ENCODE data around the gene CCDC188.
A peak's percentile ranks its signal among the peaks of the same experiment; 100 is the strongest.

Gene CCDC188

DNA sequence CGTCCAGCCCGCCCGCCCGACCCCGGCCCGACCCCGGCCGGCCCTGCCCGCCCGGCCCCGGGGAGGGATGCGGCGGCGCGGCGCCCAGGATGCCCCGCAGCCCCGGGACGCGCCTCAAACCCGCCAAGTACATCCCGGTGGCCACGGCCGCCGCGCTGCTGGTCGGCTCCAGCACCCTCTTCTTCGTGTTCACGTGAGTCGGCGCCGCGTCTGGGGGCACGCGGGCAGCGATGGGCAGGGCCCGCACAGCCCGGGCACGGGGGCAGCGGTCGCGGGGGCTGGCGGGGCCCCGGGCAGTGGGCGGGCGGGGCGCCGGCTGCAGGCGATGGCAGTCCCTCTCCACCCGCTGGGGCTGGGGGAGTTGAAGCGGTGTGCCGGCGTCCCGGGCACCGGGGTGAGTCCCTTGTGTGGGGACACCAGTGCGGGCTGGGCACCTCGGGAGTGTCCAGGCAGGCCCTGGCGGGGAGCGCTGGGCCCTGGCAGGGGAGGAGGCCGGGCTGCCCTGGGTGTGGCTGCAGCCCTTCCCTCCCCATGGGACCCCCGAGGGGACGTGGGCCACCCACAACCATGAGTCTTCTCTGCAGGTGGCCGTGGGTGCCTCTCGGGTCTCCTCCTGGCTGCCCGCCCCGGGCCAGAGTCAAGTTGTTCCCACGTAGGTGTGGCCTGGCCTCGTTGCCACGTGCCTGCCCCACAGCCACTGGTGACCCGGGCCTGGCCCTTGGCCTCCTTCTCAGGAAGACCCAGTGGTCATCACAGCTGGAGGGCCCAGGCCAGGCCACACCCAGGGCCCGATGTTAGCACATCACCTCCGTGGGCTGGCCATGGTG, 18.8 kb downstream of the CCDC188 start:
- DNase-seq: peak; percentile 21

DNA sequence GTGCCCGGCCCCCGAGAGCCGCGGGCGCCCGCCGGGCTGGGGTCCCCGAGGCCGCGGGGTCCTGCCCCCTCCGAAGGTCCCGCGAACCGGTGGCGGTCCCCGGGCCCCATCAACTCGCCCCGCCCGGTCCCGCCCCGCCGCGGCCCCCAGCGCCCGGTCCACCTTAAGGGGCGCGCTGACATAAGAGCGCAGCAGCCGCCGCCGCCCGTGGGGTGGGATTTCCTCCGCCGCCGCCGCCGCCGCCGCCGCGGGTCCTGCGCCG, 19.3 kb downstream of the CCDC188 start, which contains the start of gene ZDHHC8:
Gene ZDHHC8 (plus strand): TSS at position 208 of the 262 bp plus-strand sequence. CDS start 144 bp downstream, outside the sequence.
- no peak for DNase-seq

DNA sequence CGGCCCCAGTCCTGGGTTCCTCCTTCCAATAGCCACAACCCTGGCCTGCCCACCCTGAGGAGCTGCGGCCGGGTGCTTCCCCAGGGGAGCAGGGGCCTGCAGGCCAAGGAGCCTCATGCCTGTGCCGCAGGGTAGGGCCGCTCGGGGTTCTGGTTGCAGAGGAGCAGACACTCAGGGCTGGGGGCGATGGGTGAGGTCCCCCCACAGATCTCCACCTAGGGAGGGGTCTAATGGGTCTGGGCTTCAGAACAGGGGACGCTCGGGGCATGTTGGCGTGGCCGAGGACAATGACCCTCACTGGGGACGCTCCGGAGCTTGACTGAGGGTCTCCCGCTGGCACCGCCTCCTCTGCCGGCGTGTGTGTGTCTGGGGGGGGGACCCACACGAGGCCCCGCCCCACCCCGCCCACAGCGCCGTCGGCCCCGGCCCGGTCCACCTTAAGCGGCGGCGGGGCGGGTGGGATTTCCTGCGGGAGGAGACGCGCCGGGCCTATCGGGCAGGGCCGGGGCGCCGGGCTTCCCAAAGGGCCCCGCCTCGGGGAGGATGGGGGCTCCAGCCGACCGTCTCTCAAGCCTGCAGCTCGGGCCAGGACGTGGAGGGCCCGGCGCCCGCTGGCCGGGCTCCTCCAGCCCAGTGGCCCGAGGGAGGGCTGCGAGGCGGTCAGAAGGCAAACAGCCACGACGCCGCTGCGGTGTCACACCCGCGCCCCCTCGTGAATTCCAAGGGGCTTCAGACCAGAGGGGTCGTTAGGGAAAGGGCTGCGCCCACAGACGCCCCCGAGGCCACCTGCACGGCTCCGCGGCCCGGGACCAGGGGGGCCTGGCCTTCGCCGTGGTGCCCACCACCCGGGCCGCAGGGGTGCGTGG, 19.9 kb downstream of the CCDC188 start:
- DNase-seq: peak; percentile 43

DNA sequence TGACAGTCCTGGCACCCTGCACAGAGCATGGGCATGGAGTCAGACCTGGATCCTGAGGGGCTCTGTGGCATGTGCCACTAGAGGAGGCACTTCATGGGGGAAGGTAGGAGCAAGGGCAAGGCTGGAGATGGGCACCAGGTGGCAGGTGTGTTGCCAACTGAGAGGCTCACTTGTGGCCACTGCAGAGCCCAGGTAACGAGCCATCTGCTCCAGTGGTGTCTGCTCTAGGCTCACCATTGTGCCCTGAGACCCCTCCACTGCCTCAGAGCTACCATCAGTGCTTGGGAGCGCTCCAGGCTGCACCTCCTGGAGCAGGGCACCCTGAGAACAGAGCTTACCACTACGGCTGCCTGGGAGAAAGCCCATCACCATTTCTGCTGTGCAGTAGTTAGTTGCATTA, 20.5 kb downstream of the CCDC188 start:
- DNase-seq: peak; percentile 46

DNA sequence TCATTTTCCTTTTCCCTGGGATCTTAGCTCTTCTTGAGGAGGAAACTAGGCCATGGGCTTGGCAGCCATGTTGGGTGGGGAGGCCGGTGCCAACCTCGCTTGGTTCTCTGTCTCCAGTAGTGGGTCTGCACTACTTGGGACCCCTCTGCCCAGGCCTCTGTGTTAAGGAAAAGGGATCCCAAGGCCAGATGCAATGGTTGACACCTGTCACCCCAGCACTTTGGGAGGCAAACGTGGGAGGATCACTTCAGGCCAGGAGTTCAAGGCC, 21.2 kb downstream of the CCDC188 start:
- no peak for DNase-seq

DNA sequence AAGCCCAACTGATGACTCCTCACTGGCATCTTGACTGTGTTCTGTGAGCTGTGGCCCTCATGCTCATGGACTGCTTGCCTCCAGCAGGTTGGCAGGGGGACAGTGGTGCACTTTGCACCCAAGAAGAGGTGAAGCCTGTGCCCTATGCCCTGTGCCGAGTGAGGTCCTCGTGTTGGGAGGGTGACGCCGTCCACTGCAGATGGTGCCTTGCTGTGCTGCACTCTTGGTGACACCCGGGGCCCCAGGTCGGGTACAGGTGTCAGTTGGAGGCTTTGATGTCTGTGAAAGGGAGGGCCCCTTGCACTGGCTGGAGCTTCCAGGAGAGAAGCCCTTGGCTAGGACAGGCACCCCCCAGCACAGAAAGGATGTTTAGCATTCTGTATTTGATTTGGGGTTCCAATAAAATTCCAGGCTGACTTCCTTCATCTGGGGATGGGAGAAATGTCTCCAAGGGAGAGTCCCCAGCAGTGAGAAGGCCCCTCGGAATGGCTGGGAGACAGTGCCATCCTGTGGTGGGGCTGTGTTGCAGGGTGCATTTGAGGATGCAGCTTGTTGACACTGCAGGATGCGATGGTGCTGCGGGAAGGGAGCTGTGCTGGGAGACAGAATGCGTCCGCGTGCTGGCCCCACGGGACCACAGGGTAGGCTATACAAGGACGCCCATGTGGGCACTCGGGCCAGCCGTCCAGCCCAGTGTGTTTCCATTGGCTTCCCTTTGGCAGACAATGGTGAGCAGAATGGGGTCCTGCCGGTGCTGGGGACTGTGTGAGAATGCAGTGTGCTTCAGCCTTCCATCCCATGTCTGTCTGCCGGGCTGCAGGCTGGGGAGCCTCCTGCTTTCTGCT, 21.7 kb downstream of the CCDC188 start:
- peak; percentile 60 for DNase-seq

DNA sequence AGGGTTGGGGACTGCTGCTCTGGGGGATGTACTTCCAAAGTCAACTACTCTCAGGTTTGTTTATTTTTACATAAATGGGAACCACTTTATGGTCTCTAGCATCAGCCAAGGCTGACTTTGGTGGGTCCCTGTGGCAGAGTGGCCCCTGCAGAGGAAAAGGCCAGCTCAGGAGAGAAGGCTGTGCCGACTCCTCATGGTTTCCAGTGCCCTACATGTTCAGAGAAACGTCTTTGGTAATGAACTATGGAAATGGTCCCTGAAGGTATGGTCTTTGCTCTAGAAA, 22.3 kb downstream of the CCDC188 start:
- no peak for DNase-seq

DNA sequence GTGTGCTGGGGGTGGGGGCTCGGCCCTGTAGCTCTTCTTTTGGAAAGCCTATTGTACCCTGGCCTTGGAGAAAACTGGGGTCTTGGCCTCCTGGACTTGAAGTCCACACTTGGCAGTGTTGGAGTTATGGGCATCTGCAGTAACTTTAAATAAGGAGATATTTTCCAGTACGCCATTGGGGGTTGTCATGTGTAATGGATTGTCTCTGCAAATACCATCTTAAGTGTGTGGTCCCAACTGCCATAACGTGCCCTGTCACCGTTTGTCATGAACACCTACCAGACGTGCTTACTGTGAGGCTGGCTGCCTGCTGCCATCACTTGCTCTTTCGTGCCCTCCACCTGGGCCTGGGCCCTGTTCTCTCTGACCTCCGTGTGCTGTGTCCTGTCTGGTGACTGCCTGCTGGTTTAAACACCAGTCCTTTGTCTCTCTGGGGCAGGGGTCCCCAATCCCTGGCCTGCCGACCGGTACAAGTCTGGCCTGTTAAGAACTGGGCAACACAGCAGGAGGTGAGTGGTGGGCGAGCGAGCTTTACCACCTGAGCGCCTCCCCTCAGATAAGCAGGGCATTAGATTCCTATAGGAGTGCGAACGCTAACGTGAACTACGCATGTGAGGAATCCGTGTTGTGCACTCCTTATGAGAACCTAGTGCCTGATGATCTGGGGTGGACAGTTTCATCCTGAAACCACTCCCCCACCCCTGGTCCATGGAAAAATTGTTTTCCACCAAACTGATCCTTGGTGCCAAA, 22.8 kb downstream of the CCDC188 start:
- no peak for DNase-seq

DNA sequence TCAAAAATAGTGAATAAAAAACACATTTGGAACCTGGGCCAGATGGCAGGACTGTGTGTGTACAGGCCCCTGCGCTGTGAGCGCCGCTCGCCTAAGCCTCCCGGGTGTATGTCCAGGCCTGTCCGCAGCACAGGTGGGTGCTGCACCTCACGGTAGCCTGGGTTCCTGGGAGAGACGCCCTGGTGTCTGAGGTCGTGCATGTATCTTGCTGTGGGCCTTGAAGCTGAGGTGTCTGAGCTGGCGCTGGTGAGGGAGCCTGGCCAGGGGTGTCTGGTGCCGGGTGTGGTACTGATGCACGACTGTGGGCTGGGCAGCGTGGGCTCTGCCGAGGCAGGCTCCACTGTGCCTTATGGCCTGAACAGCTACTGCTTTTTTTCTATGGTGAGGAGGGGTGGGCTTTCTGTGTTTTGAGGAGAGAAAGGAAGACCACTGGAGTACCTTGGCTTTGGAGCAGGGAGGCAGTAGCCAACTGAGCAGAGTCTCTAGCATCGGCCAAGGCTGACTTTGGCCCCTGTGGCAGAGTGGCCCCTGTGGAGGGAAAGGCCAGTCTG, 23.5 kb downstream of the CCDC188 start:
- DNase-seq: no peak

DNA sequence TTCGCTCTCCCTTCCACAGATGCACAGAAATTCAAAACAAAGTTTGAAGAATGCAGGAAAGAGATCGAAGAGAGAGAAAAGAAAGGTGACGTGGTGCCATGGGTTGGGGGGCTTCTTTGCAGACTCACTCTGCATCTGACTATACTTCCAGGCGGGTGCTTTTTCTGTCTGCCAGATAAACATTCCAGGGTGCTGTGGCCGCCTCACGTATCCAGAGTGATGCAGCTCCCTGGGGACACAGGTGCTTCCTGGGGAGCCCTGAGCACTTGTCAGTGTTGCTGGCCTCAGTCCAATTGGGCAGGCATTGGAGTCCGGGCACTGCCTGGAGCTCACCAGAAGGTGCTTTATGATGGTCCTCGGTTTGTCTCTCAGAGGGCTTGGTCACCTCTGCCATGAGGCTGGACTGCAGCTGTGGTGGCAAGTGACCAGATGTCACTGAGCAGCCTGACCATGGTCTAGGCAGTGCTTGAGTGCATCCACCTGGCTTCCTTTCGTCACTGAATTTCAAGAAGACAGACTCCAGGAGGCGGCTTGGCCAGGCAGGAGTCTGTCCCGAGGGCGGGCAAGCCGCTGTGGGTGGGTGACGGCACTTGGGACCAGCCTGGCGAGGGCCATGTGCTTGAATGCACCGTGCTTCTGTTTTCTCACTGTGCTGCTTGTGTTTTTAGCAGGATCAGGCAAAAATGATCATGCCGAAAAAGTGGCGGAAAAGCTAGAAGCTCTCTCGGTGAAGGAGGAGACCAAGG, 24.4 kb downstream of the CCDC188 start:
- no peak for DNase-seq

DNA sequence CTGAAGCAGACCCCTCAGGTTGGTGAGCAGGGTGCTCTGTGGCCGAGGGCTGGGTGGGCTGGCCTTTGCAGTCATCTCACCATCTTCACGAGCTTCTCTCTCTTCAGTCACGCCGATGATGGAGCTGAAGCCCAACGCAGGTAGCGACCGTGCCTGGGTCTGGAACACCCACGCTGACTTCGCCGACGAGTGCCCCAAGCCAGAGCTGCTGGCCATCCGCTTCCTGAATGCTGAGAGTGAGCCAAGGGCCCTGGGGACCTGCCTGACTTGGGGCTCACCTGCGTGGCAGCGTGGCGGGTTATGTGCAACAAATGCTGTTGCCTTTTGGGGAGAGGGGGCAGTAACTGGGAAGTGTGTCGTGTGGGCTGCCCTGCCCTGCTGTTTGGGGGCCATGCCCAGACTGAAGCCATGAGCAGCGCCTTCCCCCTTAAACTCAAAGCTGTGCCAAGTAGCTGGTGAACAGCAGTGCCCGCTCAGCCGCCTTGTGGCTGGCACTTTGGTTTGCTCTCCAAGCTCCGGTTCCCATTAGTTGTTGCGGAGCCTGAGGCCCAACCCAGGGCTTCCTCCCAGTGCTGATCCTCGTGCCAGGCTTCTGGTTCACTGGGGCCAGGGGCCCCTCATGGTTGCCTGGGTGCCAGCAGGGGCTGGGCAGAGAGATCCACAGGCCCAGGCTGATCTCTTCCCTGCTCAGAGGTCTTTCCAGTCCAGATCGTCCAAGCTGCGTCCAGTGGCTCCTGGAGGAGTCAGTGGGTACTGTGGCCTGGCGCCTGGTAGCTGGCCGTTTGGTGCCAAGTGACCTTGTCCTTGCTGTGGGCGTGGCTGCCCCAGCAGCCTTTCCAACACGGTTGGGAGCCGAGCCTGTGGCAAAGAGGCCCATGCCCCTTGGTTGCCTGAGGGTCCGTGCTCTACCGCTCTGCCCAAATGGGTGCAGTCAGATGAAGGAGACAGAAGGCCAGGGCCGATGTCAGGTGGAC, 25.4 kb downstream of the CCDC188 start:
- DNase-seq: no peak

DNA sequence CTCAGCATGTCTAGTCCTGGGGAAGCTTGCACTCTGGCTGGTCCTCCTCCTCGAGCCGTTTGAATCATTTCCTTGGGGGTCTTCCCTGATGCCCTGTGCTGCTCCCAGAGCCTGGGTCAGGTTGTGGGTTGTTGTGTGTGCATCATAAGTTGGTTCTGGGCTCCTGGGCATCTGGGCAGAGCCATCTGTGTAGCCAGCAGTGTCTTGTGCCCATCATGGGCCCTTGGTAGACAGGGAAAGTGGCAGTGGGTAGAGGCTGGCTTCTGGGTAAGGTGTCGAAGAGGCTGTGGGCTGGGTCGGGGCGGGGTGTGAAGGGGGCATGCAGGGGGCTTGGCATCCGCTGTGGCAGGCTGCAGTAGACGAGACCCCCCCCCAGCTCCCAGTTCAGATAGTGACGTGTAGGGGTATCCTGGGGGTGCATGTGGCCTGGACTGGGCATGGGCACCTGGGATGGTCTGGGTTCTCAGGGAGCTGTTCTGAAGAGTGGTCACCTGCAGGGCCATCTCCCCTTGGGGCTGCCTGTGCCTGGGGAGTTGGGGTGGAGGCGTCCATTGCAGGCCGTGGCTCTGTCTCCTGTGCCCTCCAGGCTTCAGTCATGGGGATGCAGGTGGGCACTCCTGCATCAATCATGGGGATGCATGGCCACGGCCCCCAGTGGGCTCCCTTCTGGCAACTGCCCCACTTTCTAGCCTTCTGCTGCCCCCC, 26.6 kb downstream of the CCDC188 start:
- no peak for DNase-seq

DNA sequence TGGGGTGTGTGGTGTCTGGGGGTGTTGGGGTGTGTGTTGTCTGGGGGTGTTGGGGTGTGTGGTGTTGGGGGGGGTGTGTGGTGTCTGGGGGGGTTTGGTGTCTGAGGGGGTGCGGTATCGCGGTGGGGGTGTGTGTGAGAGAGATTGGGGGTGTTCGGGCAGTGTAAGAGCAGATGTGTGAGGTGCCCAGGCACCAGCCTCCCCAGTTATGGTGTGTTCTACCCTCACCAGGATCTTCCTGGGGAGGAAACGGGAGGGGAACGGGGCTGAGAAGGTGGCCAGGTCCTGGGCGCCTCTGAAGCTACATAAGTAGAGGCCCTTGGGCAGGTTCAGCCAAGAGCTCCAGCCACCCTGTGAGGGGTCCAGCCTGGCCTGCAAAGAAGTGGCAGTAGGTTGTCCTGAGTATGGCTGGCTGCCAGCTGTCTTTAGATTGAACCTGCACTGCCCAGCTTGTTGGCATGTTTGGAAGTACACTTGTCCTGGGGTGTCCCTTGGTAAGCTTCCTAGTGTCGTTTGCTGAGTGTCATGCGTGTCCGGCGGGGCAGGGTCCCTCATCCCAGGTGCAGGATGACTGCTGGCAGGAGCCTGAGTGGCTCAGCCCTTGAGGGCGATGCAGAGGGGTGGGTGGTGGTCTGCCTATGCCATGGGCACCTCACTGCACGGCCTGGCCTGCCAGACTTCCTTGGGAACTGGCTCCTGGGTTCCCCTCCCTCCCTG, 27.3 kb downstream of the CCDC188 start:
- no peak for DNase-seq

DNA sequence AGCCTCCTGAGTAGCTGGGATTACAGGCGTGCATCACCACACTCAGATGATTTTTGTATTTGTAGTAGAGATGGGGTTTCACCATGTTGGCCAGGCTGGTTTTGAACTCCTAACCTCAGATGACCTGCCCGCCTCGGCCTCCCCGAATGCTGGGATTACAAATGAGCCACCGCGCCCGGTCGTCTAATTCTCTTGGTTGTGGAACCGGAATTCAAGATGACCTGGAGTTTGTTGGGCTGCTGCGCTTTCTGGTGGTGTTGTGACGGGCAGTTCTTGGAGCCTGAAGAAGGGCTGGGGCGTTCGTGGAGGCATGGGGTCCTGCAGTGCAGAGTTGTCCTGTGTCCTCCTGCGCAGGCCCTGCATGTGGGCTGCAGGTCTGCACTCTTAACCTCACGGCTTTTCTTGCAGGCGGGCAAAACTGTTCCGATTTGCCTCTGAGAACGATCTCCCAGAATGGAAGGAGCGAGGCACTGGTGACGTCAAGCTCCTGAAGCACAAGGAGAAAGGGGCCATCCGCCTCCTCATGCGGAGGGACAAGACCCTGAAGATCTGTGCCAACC, 28.9 kb downstream of the CCDC188 start:
- no peak for DNase-seq

DNA sequence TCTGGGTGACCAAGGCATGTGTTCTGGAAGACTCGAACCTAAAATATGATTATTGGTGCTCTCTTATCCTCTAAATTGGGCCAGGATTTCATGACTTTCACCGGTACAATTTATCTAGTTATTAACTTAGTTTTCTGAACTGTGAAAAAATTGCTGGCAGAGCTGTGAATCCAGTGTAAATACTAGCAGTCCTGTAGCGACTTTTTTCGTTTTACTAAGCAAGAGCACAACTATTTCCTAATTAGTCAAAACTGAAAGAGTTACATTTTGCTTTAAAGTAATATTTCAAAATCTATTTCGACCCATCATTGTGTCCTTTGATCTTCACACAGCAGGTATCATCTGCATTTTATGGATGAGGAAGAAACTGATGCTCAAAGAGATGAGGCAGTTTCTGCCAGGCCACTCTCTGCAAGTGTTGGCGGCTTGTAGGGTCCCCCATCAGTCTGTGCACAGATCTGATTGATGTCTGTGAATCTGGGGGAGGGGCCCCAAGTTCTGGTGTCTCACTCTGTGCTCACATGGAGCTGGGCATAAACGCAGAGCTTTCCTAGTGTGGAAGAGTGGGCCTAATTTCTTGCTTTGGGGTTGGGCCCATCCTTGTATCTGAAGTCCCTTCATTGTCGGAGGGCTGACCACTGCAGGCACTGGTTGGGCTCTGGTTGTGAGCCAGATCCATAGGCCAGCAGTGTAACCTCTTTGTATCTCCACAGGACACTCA, 32.4 kb downstream of the CCDC188 start:
- DNase-seq: no peak

DNA sequence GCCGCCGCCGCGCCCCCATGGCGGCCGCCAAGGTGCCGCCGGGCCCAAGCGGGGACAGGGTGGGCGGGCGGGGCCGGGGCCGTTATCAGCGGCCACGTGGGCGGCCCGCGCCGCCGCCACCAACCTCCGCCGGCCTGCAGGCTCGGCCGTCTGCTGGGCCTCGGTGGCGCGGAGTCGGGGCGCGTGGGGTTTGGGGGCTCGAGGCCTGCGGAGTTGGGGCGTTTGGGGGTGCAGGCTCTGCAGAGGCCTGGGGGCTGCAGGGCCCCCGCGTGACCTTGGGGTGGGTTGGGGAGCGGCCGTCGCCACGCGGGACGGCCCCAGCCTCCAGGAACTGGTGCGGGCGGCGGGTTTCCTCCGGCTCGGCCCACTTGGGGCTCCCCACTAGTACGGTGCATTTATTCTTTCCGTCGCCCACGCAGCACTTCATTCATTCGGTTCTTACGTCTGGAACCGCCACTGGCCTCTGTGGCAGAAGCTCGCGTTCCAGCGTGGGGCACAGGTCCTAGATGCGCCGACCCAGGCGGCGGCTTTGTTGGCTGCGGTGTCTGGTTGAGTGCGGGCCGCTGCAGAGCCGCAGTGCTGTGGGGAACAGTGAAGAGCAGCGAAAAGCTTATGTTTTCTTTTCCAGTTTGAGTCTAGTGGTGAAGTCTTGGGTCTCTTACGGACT, 33.1 kb downstream of the CCDC188 start:
- DNase-seq: peak; percentile 34

DNA sequence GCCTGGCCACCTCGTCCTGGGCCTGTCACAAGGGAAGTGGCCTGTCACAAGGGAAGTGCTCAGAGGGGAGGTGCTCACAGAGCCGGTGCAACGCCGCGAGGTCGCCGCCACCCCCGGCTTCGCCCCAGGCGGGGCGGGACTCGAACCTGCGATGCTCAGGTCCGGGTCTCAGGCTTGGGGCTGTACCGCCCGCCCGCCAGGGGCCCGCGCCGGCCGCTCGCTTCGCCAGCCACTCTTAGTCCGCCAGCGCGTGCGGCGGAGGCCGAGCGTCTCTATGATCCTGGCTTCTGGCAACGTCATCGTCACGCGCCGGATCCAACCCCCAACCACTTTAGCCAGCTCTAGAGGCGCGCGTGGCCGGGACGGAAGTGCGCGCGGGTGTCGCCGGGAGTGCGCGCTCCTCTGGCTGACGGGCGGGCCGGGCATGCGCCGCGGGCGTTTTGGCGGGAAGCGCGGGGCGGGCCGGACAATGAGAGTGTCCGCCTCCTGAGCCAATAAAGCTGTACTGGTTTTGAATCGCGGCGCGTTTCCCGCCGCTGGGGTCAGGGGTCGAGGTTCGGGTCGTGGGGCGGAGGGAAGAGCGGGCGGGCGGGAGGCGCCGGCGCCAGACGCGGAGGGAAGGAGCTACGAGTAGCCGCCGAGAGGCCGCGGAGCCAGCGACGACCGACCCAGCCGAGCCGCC, 33.8 kb downstream of the CCDC188 start, which contains the start of gene TRMT2A:
Gene TRMT2A (minus strand): TSS at position 276 of the 682 bp plus-strand sequence. CDS start 320 bp downstream, outside the sequence.
- DNase-seq: peak; percentile 93
